Uterus (tissue), 2 donors: Measurements from ENCODE around the gene SLC25A28.

ENCODE experiments used
- POLR2A ChIP-seq, 2 donors: fragments of 450-650 bp; IDR thresholded peaks; one replicate each; pipeline ENCODE4 v1.6.1; 2016; ENCODE audit warnings: antibody characterized with exemption in 2 of 2, mild to moderate bottlenecking in 1 of 2, moderate library complexity in 1 of 2
- TF ChIP-seq, protein P1 (sequence below), 4 experiments: fragments of 200-600 bp in 2 of 4; fragments of 450-650 bp in 2 of 4; sonication (generic) in 2 of 4; IDR thresholded peaks; one replicate each; pipeline ENCODE4 v1.5.1; 2016 to 2019; ENCODE audit warnings: antibody characterized with exemption in 4 of 4, mild to moderate bottlenecking in 2 of 4, moderate library complexity in 1 of 4

DNA sequence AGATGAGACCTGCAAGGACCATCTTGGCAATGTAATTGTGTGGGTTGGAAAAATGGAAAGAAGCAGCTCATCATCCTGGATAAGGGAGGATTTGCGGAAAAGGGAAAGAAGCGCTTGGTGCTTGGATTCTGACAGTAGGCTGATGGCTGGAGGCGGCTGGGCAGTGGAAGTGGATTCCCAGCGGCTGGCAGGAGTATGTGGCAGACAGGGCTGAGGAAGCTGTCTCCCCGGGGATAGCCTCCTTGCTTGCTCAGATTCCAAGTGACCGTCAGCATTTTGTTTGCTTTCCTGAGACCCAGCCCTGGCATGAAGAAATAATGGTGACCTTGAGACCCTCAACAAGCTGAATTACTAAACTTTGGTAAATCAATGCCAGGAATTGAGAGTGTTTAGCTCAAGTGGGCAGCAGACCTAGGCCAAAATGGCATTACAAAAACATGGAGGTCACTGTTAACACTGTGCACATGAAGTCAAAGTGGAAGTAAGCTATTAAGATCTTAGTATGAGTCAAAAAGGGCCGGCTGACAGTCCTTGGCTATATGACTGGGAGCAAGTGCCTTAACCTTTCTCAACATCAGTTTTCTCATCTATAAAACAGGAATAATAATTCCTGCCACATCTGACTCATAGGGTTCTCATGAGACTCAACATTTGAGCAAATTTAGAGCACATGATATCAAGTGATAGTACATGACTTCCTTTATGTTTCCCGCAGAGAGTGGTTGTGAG lies 21.3 kb downstream of the SLC25A28 start:
- TF ChIP-seq, protein P1, sequence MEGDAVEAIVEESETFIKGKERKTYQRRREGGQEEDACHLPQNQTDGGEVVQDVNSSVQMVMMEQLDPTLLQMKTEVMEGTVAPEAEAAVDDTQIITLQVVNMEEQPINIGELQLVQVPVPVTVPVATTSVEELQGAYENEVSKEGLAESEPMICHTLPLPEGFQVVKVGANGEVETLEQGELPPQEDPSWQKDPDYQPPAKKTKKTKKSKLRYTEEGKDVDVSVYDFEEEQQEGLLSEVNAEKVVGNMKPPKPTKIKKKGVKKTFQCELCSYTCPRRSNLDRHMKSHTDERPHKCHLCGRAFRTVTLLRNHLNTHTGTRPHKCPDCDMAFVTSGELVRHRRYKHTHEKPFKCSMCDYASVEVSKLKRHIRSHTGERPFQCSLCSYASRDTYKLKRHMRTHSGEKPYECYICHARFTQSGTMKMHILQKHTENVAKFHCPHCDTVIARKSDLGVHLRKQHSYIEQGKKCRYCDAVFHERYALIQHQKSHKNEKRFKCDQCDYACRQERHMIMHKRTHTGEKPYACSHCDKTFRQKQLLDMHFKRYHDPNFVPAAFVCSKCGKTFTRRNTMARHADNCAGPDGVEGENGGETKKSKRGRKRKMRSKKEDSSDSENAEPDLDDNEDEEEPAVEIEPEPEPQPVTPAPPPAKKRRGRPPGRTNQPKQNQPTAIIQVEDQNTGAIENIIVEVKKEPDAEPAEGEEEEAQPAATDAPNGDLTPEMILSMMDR (IDR thresholded peaks at IDR 0.05), result no peak
- TF ChIP-seq POLR2A (IDR thresholded peaks at IDR 0.05), result no peak
